Measurements from ENCODE around the gene CFAP61. TPM values are rescaled to one million over a fixed set of nuclear protein-coding genes. Genes with fewer than 3 reads are reported as not detected.

The CFAP61 gene
- polyA plus RNA-seq, 1 of the 3 experiments (the other 2 are of a cell fraction): 0.26 TPM

DNA sequence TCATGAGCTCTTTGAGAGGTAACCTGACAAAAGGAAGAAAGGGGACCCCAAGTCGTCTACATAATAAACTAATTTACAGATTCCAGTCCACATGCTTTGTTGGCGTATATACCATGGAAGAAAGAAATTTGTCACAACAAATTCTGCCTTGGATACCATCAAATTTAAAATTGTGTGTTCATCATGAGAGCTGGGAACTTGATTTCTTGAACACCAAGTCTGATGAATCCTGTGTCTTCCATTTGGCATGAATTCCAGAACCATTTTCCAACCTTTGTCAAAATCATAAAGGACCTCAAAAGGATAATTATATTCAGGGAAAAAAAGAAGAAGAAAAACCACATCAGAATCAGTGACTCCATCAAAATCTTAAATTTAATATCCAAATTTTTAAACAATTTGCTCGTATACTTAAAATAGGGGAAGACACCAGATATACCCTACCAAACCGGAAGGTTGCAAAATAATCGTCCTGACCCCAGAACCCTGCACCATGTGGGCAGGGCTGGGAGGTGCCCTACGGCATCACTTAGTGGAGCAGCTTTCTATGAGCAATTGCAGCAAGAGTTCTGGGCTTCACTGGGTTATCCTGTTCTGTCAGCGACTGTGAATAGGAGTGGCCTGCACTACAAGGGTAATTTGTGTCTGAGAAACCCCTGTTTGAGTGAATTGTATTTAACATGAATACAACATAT lies 241.5 kb downstream of the CFAP61 start:
- Histone ChIP-seq H3K27ac (ENCODE audit: low read depth in 2 of 2, low read length in 1 of 2) (no peak overlapping the region), H2AFZ (ENCODE audit: low read depth) (no peak overlapping the region), H3K4me2 (no peak overlapping the region), H4K20me1 (ENCODE audit: insufficient read depth) (no peaks in the 10 kb centered on the region), H3F3A (replicated peaks; ENCODE audit: insufficient read depth) (no peaks in the 10 kb centered on the region), H3K9me2 (no peaks in the 10 kb centered on the region), H3K27me3 (ENCODE audit: insufficient read depth) (no peaks in the 10 kb centered on the region), H3K36me3 (replicated peaks in 1 of 2; ENCODE audit: control insufficient read depth in 1 of 2, insufficient read depth in 2 of 2, low read length in 1 of 2) (no peaks in the 10 kb centered on the region), H3K4me3 (ENCODE audit: low read depth in 2 of 2, low read length in 1 of 2) (no peak overlapping the region), H3K9ac (no peak overlapping the region), H3K9me3 (no peaks in the 10 kb centered on the region), H3K4me1 (ENCODE audit: control insufficient read depth in 1 of 2, insufficient read depth in 2 of 2, low read depth in 1 of 2, low read length in 1 of 2) (no peaks in the 10 kb centered on the region), H3K79me2 (ENCODE audit: insufficient read depth) (no peaks in the 10 kb centered on the region)
- DNase-seq: no peak
- 32% methylated on average over 7 of the region's 7 CpGs for WGBS (ENCODE audit: low lambda C conversion rate)
- CTCF ChIA-PET: no interaction called here
- POLR2A ChIA-PET: no interaction called here
- no peak for TF ChIP-seq YY1 (IDR thresholded peaks at IDR 0.05; ENCODE audit: low read depth)
- no peak for TF ChIP-seq TEAD4 (IDR thresholded peaks at IDR 0.05; ENCODE audit: borderline replicate concordance, insufficient read depth)
- no peak for TF ChIP-seq FOXM1 (IDR thresholded peaks at IDR 0.05; ENCODE audit: low read depth)

DNA sequence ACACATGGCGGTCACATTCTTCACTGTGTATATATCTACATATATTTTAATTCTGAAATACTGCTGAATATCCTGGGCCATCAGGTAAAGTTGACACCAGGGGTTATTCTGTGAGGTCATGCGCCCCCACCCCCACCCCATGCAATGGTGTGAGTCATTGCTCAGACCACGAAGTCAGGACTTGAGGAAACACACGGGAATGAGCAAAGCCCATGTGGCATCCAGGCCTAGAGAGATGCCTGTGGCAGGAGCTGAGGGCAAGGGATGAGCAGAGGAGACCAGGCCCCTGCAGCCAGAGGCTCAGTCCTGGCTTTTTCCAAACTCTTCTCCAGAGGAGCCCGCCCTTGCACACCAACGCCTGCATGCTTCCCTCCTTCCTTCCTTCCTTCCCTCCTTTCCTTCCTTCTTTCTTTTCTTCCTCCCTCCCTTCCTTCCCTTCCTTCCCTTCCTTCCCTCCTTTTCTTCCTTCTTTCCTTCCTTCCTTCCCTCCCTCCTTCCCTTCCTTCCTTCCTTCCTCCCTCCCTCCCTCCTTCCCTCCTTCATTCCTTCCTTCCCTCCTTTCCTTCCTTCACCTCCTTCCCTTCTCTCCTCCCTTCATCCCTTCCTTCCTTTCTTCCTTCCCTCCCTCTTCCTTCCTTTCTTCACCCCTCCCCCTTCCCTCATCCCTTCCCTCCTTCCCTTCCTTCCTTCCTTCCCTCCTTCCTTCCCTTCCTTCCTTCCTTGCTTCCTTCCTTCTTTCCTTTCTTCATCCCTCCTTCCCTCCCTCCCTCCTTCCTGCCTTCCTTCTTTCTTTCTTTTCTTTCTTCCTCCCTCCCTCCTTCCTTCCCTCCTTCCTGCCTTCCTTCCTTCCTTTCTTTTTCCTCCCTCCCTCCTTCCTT lies 243.5 kb downstream of the CFAP61 start:
- Histone ChIP-seq H3K27me3 (ENCODE audit: insufficient read depth) (no peaks in the 10 kb centered on the region), H3K9me2 (no peaks in the 10 kb centered on the region), H3K9ac (no peak overlapping the region), H3K79me2 (ENCODE audit: insufficient read depth) (no peaks in the 10 kb centered on the region), H3K27ac (ENCODE audit: low read depth in 2 of 2, low read length in 1 of 2) (no peak overlapping the region), H4K20me1 (ENCODE audit: insufficient read depth) (no peaks in the 10 kb centered on the region), H3K36me3 (replicated peaks in 1 of 2; ENCODE audit: control insufficient read depth in 1 of 2, insufficient read depth in 2 of 2, low read length in 1 of 2) (no peaks in the 10 kb centered on the region), H3K4me3 (ENCODE audit: low read depth in 2 of 2, low read length in 1 of 2) (no peak overlapping the region), H3F3A (replicated peaks; ENCODE audit: insufficient read depth) (no peaks in the 10 kb centered on the region), H3K4me1 (ENCODE audit: control insufficient read depth in 1 of 2, insufficient read depth in 2 of 2, low read depth in 1 of 2, low read length in 1 of 2) (no peaks in the 10 kb centered on the region), H2AFZ (ENCODE audit: low read depth) (no peak overlapping the region), H3K9me3 (no peaks in the 10 kb centered on the region), H3K4me2 (no peak overlapping the region)
- no peak for TF ChIP-seq TEAD4 (IDR thresholded peaks at IDR 0.05; ENCODE audit: borderline replicate concordance, insufficient read depth)
- no peak for TF ChIP-seq GATA2 (CRISPR knock-in tag; IDR thresholded peaks at IDR 0.05)
- TF ChIP-seq SIN3A (IDR thresholded peaks at IDR 0.05; ENCODE audit: borderline replicate concordance, low read depth, low read length): no peak
- no peak for TF ChIP-seq JUND (IDR thresholded peaks at IDR 0.05)
- TF ChIP-seq MXI1 (IDR thresholded peaks at IDR 0.05; ENCODE audit: low read depth, low read length): no peak
- TF ChIP-seq MEF2A (IDR thresholded peaks at IDR 0.05; ENCODE audit: borderline replicate concordance, low read depth): no peak
- no peak for TF ChIP-seq NFIC (IDR thresholded peaks at IDR 0.05; ENCODE audit: borderline replicate concordance)
- TF ChIP-seq, protein P1, sequence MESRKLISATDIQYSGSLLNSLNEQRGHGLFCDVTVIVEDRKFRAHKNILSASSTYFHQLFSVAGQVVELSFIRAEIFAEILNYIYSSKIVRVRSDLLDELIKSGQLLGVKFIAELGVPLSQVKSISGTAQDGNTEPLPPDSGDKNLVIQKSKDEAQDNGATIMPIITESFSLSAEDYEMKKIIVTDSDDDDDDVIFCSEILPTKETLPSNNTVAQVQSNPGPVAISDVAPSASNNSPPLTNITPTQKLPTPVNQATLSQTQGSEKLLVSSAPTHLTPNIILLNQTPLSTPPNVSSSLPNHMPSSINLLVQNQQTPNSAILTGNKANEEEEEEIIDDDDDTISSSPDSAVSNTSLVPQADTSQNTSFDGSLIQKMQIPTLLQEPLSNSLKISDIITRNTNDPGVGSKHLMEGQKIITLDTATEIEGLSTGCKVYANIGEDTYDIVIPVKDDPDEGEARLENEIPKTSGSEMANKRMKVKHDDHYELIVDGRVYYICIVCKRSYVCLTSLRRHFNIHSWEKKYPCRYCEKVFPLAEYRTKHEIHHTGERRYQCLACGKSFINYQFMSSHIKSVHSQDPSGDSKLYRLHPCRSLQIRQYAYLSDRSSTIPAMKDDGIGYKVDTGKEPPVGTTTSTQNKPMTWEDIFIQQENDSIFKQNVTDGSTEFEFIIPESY (IDR thresholded peaks at IDR 0.05; ENCODE audit: borderline replicate concordance, low read depth): no peak
- TF ChIP-seq RAD21 (IDR thresholded peaks at IDR 0.05; ENCODE audit: low read length): no peak
- no peak for TF ChIP-seq RFX5 (IDR thresholded peaks at IDR 0.05; ENCODE audit: low read length)
- TF ChIP-seq, protein P2, sequence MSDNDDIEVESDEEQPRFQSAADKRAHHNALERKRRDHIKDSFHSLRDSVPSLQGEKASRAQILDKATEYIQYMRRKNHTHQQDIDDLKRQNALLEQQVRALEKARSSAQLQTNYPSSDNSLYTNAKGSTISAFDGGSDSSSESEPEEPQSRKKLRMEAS (IDR thresholded peaks at IDR 0.05; ENCODE audit: low read depth): no peak
- no peak for TF ChIP-seq ELF1 (IDR thresholded peaks at IDR 0.05)
- no peak for TF ChIP-seq FOXJ3 (CRISPR knock-in tag; IDR thresholded peaks at IDR 0.05)
- TF ChIP-seq FOSL2 (IDR thresholded peaks at IDR 0.05; ENCODE audit: borderline replicate concordance, low read depth): no peak
- TF ChIP-seq CHD2 (IDR thresholded peaks at IDR 0.05; ENCODE audit: low read length, partially characterized antibody): no peak
- no peak for TF ChIP-seq FOXM1 (IDR thresholded peaks at IDR 0.05; ENCODE audit: low read depth)
- TF ChIP-seq EZH2phosphoT487 (IDR thresholded peaks at IDR 0.05; ENCODE audit: borderline replicate concordance, low read depth): no peak
- ChIA-PET POLR2A (no interaction called here), CTCF (no interaction called here)
- 35% methylated on average over 6 of the region's 6 CpGs for WGBS (ENCODE audit: low lambda C conversion rate)
- no peak for DNase-seq
